Duodenal mucosa (tissue), 2 donors: ENCODE results near the gene CGB7.
"Not testable (repeated sequence)": the region's sequence is repeated elsewhere in the genome, so short reads cannot be mapped to it uniquely, and the experiment has no call there.

Experiments
- H3K27ac ChIP-seq: one replicate; pipeline ENCODE4 v1.7.0; 2013; ENCODE audit warnings: low read depth, low read length
- H3K27me3 ChIP-seq, 2 donors: one replicate each; pipeline ENCODE4 v1.7.0; 2013; ENCODE audit warnings: low read length in 2 of 2, control low read depth in 1 of 2; ENCODE audit not compliant: insufficient read depth in 2 of 2, control insufficient read depth in 1 of 2
- H3K36me3 ChIP-seq, 2 donors: one replicate each; pipeline ENCODE4 v1.7.0; 2013; ENCODE audit warnings: low read length in 2 of 2, control low read depth in 1 of 2; ENCODE audit not compliant: insufficient read depth in 2 of 2, control insufficient read depth in 1 of 2
- H3K4me1 ChIP-seq, 2 donors: one replicate each; pipeline ENCODE4 v1.7.0; 2013; ENCODE audit warnings: low read length in 2 of 2, control low read depth in 1 of 2; ENCODE audit not compliant: insufficient read depth in 2 of 2, control insufficient read depth in 1 of 2
- H3K4me3 ChIP-seq, 2 donors: one replicate each; pipeline ENCODE4 v1.7.0; 2013; ENCODE audit warnings: low read length in 2 of 2, low read depth in 1 of 2
- H3K9ac ChIP-seq, 2 donors: one replicate each; pipeline ENCODE4 v1.7.0; 2013; ENCODE audit warnings: low read length in 2 of 2, low read depth in 1 of 2
- H3K9me3 ChIP-seq, 2 donors: one replicate each; pipeline ENCODE4 v1.7.0; 2013; ENCODE audit warnings: low read length in 2 of 2, control low read depth in 1 of 2; ENCODE audit not compliant: control insufficient read depth in 1 of 2

Gene CGB7

DNA sequence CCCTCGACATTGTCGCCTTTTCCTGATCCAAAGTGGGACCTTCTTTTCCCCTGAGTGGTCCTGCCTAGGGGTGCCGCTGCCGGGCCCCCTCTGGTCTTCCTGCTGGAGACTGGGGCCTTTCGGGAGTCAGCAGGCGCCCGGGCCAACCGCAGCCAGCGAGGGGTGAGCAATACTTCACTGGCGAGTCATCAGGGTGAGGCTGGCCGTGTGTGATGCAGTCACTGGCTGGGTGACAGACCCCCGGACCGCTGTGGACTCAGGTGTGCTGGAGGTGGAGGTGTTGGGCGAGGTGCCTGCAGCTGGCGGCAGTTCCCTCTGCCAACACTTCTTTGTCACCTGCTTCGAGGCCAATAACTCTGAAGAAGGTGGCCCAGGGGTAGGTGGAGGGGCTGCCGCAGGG lies 15.4 kb downstream of the CGB7 start:
- no peaks in the 10 kb centered on the region for H3K4me1 ChIP-seq
- no peaks in the 10 kb centered on the region for H3K36me3 ChIP-seq

DNA sequence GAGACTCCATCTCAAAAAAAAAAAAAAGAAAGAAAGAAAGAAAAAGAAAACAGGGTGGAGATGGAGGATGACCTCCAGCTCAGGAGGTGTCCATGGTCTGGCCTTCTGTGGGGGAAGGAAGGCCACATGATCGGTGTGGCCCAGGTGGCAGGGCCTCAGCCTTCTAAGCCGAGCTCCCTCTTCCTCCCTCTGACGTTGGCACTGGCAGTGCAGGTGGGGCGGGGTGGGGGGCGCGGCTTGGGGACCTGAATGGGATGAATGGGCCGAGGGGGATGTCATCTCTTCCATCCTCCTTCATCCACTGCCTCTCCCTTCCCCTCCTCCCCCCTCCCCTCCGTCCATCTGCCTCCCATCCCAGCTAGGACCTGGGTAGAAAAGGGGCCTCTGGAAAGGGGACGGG lies 17.8 kb downstream of the CGB7 start:
- not testable (repeated sequence) for H3K27me3 ChIP-seq, H3K9me3 ChIP-seq, H3K27ac ChIP-seq, H3K36me3 ChIP-seq, H3K4me1 ChIP-seq, H3K4me3 ChIP-seq, H3K9ac ChIP-seq

More for the DNA sequence above, 15.4 kb downstream of the CGB7 start:
- H3K9ac ChIP-seq, result no peak overlapping the region
- H3K4me3 ChIP-seq, result no peak overlapping the region
- H3K27ac ChIP-seq, result no peak overlapping the region
- H3K27me3 ChIP-seq, result no peaks in the 10 kb centered on the region
- no peaks in the 10 kb centered on the region for H3K9me3 ChIP-seq

DNA sequence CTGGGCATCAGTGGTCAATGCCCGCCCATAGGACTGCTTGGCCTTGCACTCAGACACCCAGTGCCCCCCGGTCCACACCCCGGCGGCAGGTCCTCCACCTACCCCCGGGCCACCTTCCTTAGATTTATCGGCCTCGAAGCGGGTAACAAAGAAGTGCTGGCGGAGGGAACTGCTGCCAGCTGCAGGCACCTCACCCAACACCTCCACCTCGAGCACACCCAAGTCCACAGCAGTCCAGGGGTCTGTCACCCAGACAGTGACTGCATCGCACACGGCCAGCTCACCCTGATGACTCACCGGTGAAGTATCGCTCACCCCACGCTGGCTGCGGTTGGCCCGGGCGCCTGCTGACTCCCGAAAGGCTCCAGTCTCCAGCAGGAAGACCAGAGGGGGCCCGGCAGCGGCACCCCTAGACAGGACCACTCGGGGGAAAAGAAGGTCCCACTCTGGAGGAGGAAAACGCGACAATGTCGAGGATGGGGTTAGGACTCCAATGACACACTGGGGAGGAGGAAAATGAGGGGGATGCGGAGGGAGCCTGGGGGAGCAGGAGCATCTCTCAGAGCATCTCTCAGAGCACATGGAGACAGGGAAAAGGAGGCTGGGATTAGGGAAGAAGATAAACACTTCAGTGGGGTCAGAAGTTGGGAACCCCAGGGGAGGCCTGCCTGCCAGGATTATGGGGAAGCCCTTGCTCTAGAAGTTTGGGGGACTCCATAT lies 18.8 kb downstream of the CGB7 start:
- not testable (repeated sequence) for H3K4me3 ChIP-seq, H3K27me3 ChIP-seq, H3K4me1 ChIP-seq, H3K9me3 ChIP-seq, H3K27ac ChIP-seq, H3K36me3 ChIP-seq, H3K9ac ChIP-seq

DNA sequence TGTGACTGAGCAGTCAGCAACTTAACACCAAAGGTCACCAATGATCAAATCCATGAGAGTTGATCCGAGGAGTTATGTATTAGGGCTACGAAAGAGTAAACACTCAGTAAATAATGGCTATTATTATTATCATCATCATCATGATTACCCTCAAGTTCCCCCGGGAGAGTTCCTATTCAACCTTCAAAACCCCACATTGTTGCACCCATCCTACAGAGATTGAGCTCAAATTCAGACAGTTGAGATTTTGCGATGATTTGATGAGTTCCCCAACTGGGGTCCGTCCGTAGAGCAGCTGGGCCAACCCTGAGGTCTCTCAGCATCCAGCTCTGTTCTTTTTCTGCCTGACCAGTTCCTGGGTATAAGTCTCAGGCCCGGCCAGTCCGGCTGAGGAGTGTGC lies 19.4 kb downstream of the CGB7 start:
- not testable (repeated sequence) for H3K4me1 ChIP-seq, H3K4me3 ChIP-seq

DNA sequence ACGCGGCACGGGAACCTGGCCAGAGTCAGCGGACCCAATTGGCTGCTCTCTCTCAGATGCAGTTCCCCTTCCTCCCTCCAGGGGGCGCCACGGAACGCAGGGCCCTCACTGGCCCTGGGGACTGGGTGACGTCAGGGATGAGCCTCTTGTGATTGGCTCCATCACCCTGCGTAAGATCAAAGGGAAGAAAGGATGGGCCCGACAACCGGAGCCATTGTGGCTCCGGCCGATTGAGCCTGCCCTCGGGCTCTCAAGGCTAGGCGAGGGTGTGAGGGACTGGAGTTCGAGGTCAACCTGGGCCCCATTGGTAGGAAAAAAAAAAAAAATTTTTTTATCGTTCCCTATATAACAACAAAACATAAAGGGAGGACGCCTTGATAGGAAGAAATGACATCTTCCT lies 20.7 kb downstream of the CGB7 start, which contains the start of gene CGB1:
TSS of gene CGB1 (minus strand) at position 81 of the 400 bp plus-strand sequence. CDS start 184 bp downstream, outside the sequence.
- not testable (repeated sequence) for H3K4me1 ChIP-seq, H3K27ac ChIP-seq, H3K36me3 ChIP-seq, H3K9me3 ChIP-seq, H3K9ac ChIP-seq, H3K4me3 ChIP-seq, H3K27me3 ChIP-seq

More for the DNA sequence above, 19.4 kb downstream of the CGB7 start:
- not testable (repeated sequence) for H3K9ac ChIP-seq, H3K36me3 ChIP-seq, H3K27ac ChIP-seq, H3K9me3 ChIP-seq, H3K27me3 ChIP-seq

DNA sequence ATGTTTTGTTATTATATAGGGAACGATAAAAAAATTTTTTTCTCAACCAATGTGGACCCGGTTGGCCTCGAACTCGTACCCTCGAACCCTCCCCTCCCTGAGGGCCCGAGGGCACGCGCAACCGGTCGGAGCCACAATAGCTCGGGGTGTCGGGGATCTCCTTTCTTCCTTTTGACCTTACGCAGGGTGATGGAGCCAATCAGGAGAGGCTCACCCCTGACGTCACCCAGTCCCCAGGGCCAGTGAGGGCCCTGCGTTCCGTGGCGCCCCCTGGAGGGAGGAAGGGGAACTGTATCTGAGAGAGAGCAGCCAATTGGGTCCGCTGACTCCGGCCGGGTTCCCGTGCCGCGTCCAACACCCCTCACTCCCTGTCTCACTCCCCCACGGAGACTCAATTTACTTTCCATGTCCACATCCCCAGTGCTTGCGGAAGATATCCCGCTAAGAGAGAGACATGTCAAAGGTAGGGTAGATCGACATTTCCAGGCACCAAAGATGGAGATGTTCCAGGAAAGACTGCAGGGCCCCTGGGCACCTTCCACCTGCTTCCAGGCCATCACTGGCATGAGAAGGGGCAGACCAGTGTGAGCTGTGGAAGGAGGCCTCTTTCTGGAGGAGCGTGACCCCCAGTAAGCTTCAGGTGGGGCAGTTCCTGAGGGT lies 25.8 kb downstream of the CGB7 start, which contains the start of gene CGB2:
TSS of gene CGB2 (plus strand) at position 249 of the 660 bp plus-strand sequence. CDS start at position 455, 206 bp downstream.
- H3K4me3 ChIP-seq, H3K9me3 ChIP-seq, H3K36me3 ChIP-seq: not testable (repeated sequence)

DNA sequence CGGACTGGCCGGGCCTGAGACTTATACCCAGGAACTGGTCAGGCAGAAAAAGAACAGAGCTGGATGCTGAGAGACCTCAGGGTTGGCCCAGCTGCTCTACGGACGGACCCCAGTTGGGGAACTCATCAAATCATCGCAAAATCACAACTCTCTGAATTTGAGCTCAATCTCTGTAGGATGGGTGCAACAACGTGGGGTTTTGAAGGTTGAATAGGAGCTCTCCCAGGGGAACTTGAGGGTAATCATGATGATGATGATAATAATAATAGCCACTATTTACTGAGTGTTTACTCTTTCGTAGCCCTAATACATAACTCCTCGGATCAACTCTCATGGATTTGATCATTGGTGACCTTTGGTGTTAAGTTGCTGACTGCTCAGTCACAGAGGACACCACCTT lies 27.2 kb downstream of the CGB7 start:
- H3K27ac ChIP-seq, result not testable (repeated sequence)

More for the DNA sequence above, 25.8 kb downstream of the CGB7 start, which contains the start of gene CGB2:
- H3K4me1 ChIP-seq, H3K9ac ChIP-seq, H3K27ac ChIP-seq, H3K27me3 ChIP-seq: not testable (repeated sequence)

DNA sequence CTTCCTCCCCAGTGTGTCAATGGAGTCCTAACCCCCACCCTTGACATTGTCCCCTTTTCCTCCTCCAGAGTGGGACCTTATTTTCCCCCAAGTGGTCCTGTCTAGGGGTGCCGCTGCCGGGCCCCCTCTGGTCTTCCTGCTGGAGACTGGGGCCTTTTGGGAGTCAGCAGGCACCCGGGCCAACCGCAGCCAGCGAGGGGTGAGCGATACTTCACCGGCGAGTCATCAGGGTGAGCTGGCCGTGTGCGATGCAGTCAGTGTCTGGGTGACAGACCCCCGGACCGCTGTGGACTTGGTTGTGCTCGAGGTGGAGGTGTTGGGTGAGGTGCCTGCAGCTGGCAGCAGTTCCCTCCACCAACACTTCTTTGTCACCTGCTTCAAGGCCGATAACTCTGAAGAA lies 27.8 kb downstream of the CGB7 start:
- H3K27ac ChIP-seq, H3K9me3 ChIP-seq, H3K4me3 ChIP-seq, H3K9ac ChIP-seq, H3K27me3 ChIP-seq, H3K36me3 ChIP-seq, H3K4me1 ChIP-seq: not testable (repeated sequence)

More for the DNA sequence above, 27.2 kb downstream of the CGB7 start:
- not testable (repeated sequence) for H3K9me3 ChIP-seq, H3K36me3 ChIP-seq, H3K9ac ChIP-seq, H3K4me3 ChIP-seq, H3K27me3 ChIP-seq, H3K4me1 ChIP-seq

DNA sequence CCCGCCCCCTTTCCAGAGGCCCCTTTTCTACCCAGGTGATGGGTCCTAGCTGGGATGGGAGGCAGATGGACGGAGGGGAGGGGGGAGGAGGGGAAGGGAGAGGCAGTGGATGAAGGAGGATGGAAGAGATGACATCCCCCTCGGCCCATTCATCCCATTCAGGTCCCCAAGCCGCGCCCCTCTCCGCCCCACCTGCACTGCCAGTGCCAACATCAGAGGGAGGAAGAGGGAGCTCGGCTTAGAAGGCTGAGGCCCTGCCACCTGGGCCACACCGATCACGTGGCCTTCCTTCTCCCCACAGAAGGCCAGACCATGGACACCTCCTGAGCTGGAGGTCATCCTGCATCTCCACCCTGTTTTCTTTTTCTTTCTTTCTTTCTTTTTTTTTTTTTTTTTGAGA lies 28.9 kb downstream of the CGB7 start:
- H3K9me3 ChIP-seq, H3K4me1 ChIP-seq, H3K4me3 ChIP-seq, H3K27ac ChIP-seq, H3K36me3 ChIP-seq, H3K9ac ChIP-seq, H3K27me3 ChIP-seq: not testable (repeated sequence)

DNA sequence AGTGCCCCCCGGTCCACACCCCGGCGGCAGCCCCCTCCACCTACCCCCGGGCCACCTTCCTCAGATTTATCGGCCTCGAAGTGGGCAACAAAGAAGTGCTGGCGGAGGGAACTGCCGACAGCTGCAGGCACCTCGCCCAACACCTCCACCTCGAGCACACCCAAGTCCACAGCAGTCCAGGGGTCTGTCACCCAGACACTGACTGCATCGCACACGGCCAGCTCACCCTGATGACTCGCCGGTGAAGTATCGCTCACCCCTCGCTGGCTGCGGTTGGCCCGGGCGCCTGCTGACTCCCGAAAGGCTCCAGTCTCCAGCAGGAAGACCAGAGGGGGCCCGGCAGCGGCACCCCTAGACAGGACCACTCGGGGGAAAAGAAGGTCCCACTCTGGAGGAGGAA lies 31.9 kb downstream of the CGB7 start:
- not testable (repeated sequence) for H3K4me1 ChIP-seq, H3K27ac ChIP-seq, H3K4me3 ChIP-seq, H3K9me3 ChIP-seq, H3K9ac ChIP-seq, H3K27me3 ChIP-seq, H3K36me3 ChIP-seq
